ENCODE results near the gene PLCL2. TPM values are rescaled to one million over a fixed set of nuclear protein-coding genes. Genes with fewer than 3 reads are reported as not detected.

PLCL2 gene
- total and polyA plus RNA-seq, 2 experiments from 2014 or later: 1.6 to 9.7 TPM

GRCh38 chr3:16978921-16979271 lies 94.1 kb downstream of the PLCL2 start:
- H3K4me2 ChIP-seq: no peak overlapping the region
- Mint-ChIP-seq H3K9me3 (peaks cover 24% of the 10 kb centered on the region), H3K27me3 (ENCODE audit: insufficient read depth, low read depth, poor library complexity) (peaks cover 2% of the 10 kb centered on the region), H3K27ac (no peak overlapping the region), H3K36me3 (ENCODE audit: low read depth) (peaks cover 18% of the 10 kb centered on the region), H3K4me3 (no peak overlapping the region), H3K4me1 (no peaks in the 10 kb centered on the region)
- no peaks in the 10 kb centered on the region for H3F3A ChIP-seq (replicated peaks; ENCODE audit: low read depth)
- H3K9me2 ChIP-seq (ENCODE audit: insufficient read depth): peaks cover 9% of the 10 kb centered on the region; the same call in 1 of the 2 replicates
- H2AFZ ChIP-seq: no peak overlapping the region
- H3K36me3 ChIP-seq (ENCODE audit: insufficient read depth): no peaks in the 10 kb centered on the region
- no peak overlapping the region for H3K27ac ChIP-seq (ENCODE audit: low read depth)
- ATAC-seq: no peak
- no peaks in the 10 kb centered on the region for H3K4me1 ChIP-seq (ENCODE audit: insufficient read depth)
- no peaks in the 10 kb centered on the region for H3K79me2 ChIP-seq (replicated peaks; ENCODE audit: insufficient read depth)
- H3K27me3 ChIP-seq (ENCODE audit: insufficient read depth): no peaks in the 10 kb centered on the region
- no peak for DNase-seq (ENCODE audit: low spot score)
- no peaks in the 10 kb centered on the region for H4K20me1 ChIP-seq (replicated peaks; ENCODE audit: insufficient read depth)
- TF ChIP-seq ZNF462 (CRISPR knock-in tag; IDR thresholded peaks at IDR 0.05) (no peak), STAT1 (IDR thresholded peaks at IDR 0.05; ENCODE audit: unreplicated experiment) (no peak), JUNB (IDR thresholded peaks at IDR 0.05; ENCODE audit: unreplicated experiment) (no peak), ZNF114 (CRISPR knock-in tag; IDR thresholded peaks at IDR 0.05) (no peak), ETS1 (IDR thresholded peaks at IDR 0.05) (no peak), CREB1 (CRISPR knock-in tag; IDR thresholded peaks at IDR 0.05; ENCODE audit: low read depth) (no peak), POLR2AphosphoS5 (IDR thresholded peaks at IDR 0.05; ENCODE audit: low read depth) (no peak), EZH2 (IDR thresholded peaks at IDR 0.05; ENCODE audit: low read depth, unreplicated experiment) (no peak), REST (IDR thresholded peaks at IDR 0.05; ENCODE audit: unreplicated experiment) (no peak), ZNF331 (CRISPR knock-in tag; IDR thresholded peaks at IDR 0.05; ENCODE audit: low read depth) (no peak), CTCF (conservative IDR thresholded peaks at IDR 0.05; ENCODE audit: low read depth in 2 of 2) (no peak), EZH2phosphoT487 (IDR thresholded peaks at IDR 0.05; ENCODE audit: unreplicated experiment) (no peak)
- H3K4me3 ChIP-seq: no peak overlapping the region

All from GM23338 (cell line).